CD8-positive, alpha-beta memory T cell (primary cell): ENCODE results near the gene MOB3B. TPM values are rescaled to one million over a fixed set of nuclear protein-coding genes. Genes with fewer than 3 reads are reported as not detected.

Source experiments
- CTCF ChIA-PET: fragments of 350-600 bp; sonication (Branson Sonifier 250); formaldehyde crosslinking; loops from one replicate; lab custom pipeline; 2021; ENCODE audit warnings: antibody characterized with exemption; lab: Charles Lee
- POLR2A ChIA-PET: fragments of 350-600 bp; sonication (Branson Sonifier 250); formaldehyde crosslinking; loops from one replicate; lab custom pipeline; 2021; ENCODE audit warnings: antibody characterized with exemption; lab: Charles Lee
- DNase-seq, 5 donors: peaks; one replicate each; pipeline versions ENCODE4 v3.0.0 to v3.0.0-alpha.2; 2020 to 2022; ENCODE audit warnings: mixed read lengths in 1 of 5
- H3K27ac ChIP-seq: one replicate; pipeline ENCODE4 v1.7.0; 2013; ENCODE audit warnings: low read depth, mild to moderate bottlenecking, low read length, moderate library complexity
- H3K27me3 ChIP-seq: 2 replicates; pipeline ENCODE4 v1.7.0; 2013; ENCODE audit warnings: low read length, mild to moderate bottlenecking; ENCODE audit not compliant: insufficient read depth, poor library complexity, severe bottlenecking
- H3K36me3 ChIP-seq: 2 replicates; pipeline ENCODE4 v1.7.0; 2013; ENCODE audit warnings: mild to moderate bottlenecking, low read length, moderate library complexity; ENCODE audit not compliant: insufficient read depth
- H3K4me1 ChIP-seq: 2 replicates; pipeline ENCODE4 v1.7.0; 2013; ENCODE audit warnings: mild to moderate bottlenecking, low read length, moderate library complexity; ENCODE audit not compliant: insufficient read depth
- H3K4me3 ChIP-seq: 2 replicates; pipeline ENCODE4 v1.7.0; 2013; ENCODE audit warnings: mild to moderate bottlenecking, low read length
- H3K9me3 ChIP-seq: 2 replicates; pipeline ENCODE4 v1.7.0; 2013; ENCODE audit warnings: mild to moderate bottlenecking, low read length
- H3K27ac Mint-ChIP-seq, 8 donors: one replicate each; pipeline ENCODE4 v1.8.0; 2020 to 2021; ENCODE audit warnings: mixed read lengths in 8 of 8, mild to moderate bottlenecking in 6 of 8, inconsistent platforms in 3 of 8, moderate library complexity in 3 of 8
- H3K27me3 Mint-ChIP-seq, 2 donors: one replicate each; pipeline ENCODE4 v1.8.0; 2020 to 2021; ENCODE audit warnings: mixed read lengths in 2 of 2, mild to moderate bottlenecking in 1 of 2, moderate library complexity in 1 of 2
- H3K36me3 Mint-ChIP-seq, 3 donors: one replicate each; pipeline ENCODE4 v1.8.0; 2020 to 2021; ENCODE audit warnings: mixed read lengths in 3 of 3, inconsistent platforms in 1 of 3, mild to moderate bottlenecking in 1 of 3
- H3K4me1 Mint-ChIP-seq, 3 donors: one replicate each; pipeline ENCODE4 v1.8.0; 2020 to 2021; ENCODE audit warnings: mixed read lengths in 3 of 3, inconsistent platforms in 1 of 3, mild to moderate bottlenecking in 1 of 3
- H3K4me3 Mint-ChIP-seq, 7 donors: one replicate each; pipeline ENCODE4 v1.8.0; 2020 to 2021; ENCODE audit warnings: mixed read lengths in 7 of 7, mild to moderate bottlenecking in 6 of 7, moderate library complexity in 4 of 7, inconsistent platforms in 2 of 7
- H3K9me3 Mint-ChIP-seq, 5 donors: one replicate each; pipeline ENCODE4 v1.8.0; 2020 to 2022; ENCODE audit warnings: mixed read lengths in 5 of 5, mild to moderate bottlenecking in 3 of 5, moderate library complexity in 2 of 5, inconsistent platforms in 1 of 5
- polyA plus RNA-seq: library from polyadenylated mRNA; unstranded; fragments of 300-500 nt; fragmentation: Illumina TruSeq; gene quantifications from one replicate; pipeline ENCODE4 v1.2.3, GENCODE V29; 2021
- total RNA-seq, 2 experiments: library from RNA; stranded (reverse); gene quantifications; one replicate each; pipeline ENCODE4 v1.2.3, GENCODE V29; 2021

Gene MOB3B
- total and polyA plus RNA-seq, 3 experiments from 2014 or later = 0.07 to 0.29 (median 0.20) TPM

- H3K4me1 ChIP-seq = no peaks in the 10 kb centered on the region
- no peaks in the 10 kb centered on the region for H3K9me3 ChIP-seq
- no peak for DNase-seq
- no peaks in the 10 kb centered on the region for H3K4me1 Mint-ChIP-seq
- no peaks in the 10 kb centered on the region for H3K27me3 ChIP-seq
- ChIA-PET CTCF (interaction anchor here (1.4 kb wide), 1 partner anchor 9 kb away, joined by 4 read pairs; no protein-coding TSS in a partner anchor), POLR2A (no interaction called here)
- H3K27me3 Mint-ChIP-seq = no peaks in the 10 kb centered on the region
- no peak overlapping the region for H3K4me3 Mint-ChIP-seq
- H3K27ac ChIP-seq = no peak overlapping the region
- no peaks in the 10 kb centered on the region for H3K36me3 Mint-ChIP-seq
- H3K4me3 ChIP-seq = no peak overlapping the region
- H3K27ac Mint-ChIP-seq = no peak overlapping the region
- H3K36me3 ChIP-seq = no peaks in the 10 kb centered on the region
- no peaks in the 10 kb centered on the region for H3K9me3 Mint-ChIP-seq
Measured at GRCh38 chr9:27341545-27342294, 187.9 kb downstream of the MOB3B start.

GRCh38 chr9:27340961-27341511 lies 188.6 kb downstream of the MOB3B start:
- ChIA-PET POLR2A (no interaction called here), CTCF (interaction anchor here (1.4 kb wide), 1 partner anchor 8 kb away, joined by 4 read pairs; no protein-coding TSS in a partner anchor)
- H3K36me3 Mint-ChIP-seq = no peaks in the 10 kb centered on the region

GRCh38 chr9:27340285-27340674 lies 189.3 kb downstream of the MOB3B start:
- no peaks in the 10 kb centered on the region for H3K4me1 Mint-ChIP-seq
- Histone ChIP-seq H3K4me3 (no peak overlapping the region), H3K27me3 (no peaks in the 10 kb centered on the region), H3K4me1 (no peaks in the 10 kb centered on the region), H3K36me3 (no peaks in the 10 kb centered on the region), H3K27ac (no peak overlapping the region), H3K9me3 (no peaks in the 10 kb centered on the region)
- no peak overlapping the region for H3K27ac Mint-ChIP-seq
- ChIA-PET POLR2A (no interaction called here), CTCF (no interaction called here)
- H3K27me3 Mint-ChIP-seq = no peaks in the 10 kb centered on the region
- no peaks in the 10 kb centered on the region for H3K36me3 Mint-ChIP-seq
- no peaks in the 10 kb centered on the region for H3K9me3 Mint-ChIP-seq
- DNase-seq = no peak
- no peak overlapping the region for H3K4me3 Mint-ChIP-seq

More at GRCh38 chr9:27340961-27341511, 188.6 kb downstream of the MOB3B start:
- H3K27ac Mint-ChIP-seq = no peak overlapping the region
- H3K4me1 ChIP-seq = no peaks in the 10 kb centered on the region
- H3K27ac ChIP-seq = no peak overlapping the region
- no peaks in the 10 kb centered on the region for H3K36me3 ChIP-seq
- H3K9me3 ChIP-seq = no peaks in the 10 kb centered on the region
- no peaks in the 10 kb centered on the region for H3K4me1 Mint-ChIP-seq
- H3K27me3 ChIP-seq = no peaks in the 10 kb centered on the region
- no peaks in the 10 kb centered on the region for H3K9me3 Mint-ChIP-seq
- H3K4me3 Mint-ChIP-seq = no peak overlapping the region
- no peaks in the 10 kb centered on the region for H3K27me3 Mint-ChIP-seq
- H3K4me3 ChIP-seq = no peak overlapping the region
- no peak for DNase-seq

- no peak overlapping the region for H3K27ac ChIP-seq
- Mint-ChIP-seq H3K9me3 (no peaks in the 10 kb centered on the region), H3K27ac (no peak overlapping the region), H3K36me3 (no peaks in the 10 kb centered on the region), H3K4me3 (no peak overlapping the region), H3K27me3 (no peaks in the 10 kb centered on the region), H3K4me1 (no peaks in the 10 kb centered on the region)
- no peak for DNase-seq
- CTCF ChIA-PET = no interaction called here
- H3K4me3 ChIP-seq = no peak overlapping the region
- H3K27me3 ChIP-seq = no peaks in the 10 kb centered on the region
- POLR2A ChIA-PET = no interaction called here
- H3K36me3 ChIP-seq = no peaks in the 10 kb centered on the region
- H3K4me1 ChIP-seq = no peaks in the 10 kb centered on the region
- no peaks in the 10 kb centered on the region for H3K9me3 ChIP-seq
Measured at GRCh38 chr9:27339661-27340284, 189.8 kb downstream of the MOB3B start.

GRCh38 chr9:27338527-27338903 lies 191.1 kb downstream of the MOB3B start:
- H3K36me3 Mint-ChIP-seq = no peaks in the 10 kb centered on the region
- CTCF ChIA-PET = interaction anchor here (0.6 kb wide), 1 partner anchor 12 kb away, joined by 3 read pairs; no protein-coding TSS in a partner anchor

GRCh38 chr9:27337833-27338526 lies 191.6 kb downstream of the MOB3B start:
- H3K4me1 Mint-ChIP-seq = no peaks in the 10 kb centered on the region
- H3K9me3 Mint-ChIP-seq = no peaks in the 10 kb centered on the region
- Histone ChIP-seq H3K9me3 (no peaks in the 10 kb centered on the region), H3K27ac (no peak overlapping the region), H3K27me3 (no peaks in the 10 kb centered on the region), H3K4me3 (no peak overlapping the region), H3K36me3 (no peaks in the 10 kb centered on the region), H3K4me1 (peaks cover 4% of the 10 kb centered on the region)
- CTCF ChIA-PET = interaction anchor here (0.6 to 0.7 kb wide), 2 partner anchors 13 to 188 kb away, joined by 3 read pairs; no protein-coding TSS in a partner anchor
- no peaks in the 10 kb centered on the region for H3K27me3 Mint-ChIP-seq
- no peak for DNase-seq
- H3K36me3 Mint-ChIP-seq = no peaks in the 10 kb centered on the region
- no peak overlapping the region for H3K27ac Mint-ChIP-seq
- POLR2A ChIA-PET = no interaction called here
- H3K4me3 Mint-ChIP-seq = no peak overlapping the region

More at GRCh38 chr9:27338527-27338903, 191.1 kb downstream of the MOB3B start:
- Histone ChIP-seq H3K27ac (no peak overlapping the region), H3K4me3 (no peak overlapping the region), H3K27me3 (no peaks in the 10 kb centered on the region), H3K4me1 (peaks cover 1% of the 10 kb centered on the region), H3K9me3 (no peaks in the 10 kb centered on the region), H3K36me3 (no peaks in the 10 kb centered on the region)
- DNase-seq = no peak
- POLR2A ChIA-PET = no interaction called here
- H3K27ac Mint-ChIP-seq = no peak overlapping the region
- H3K4me1 Mint-ChIP-seq = no peaks in the 10 kb centered on the region
- H3K27me3 Mint-ChIP-seq = no peaks in the 10 kb centered on the region
- H3K9me3 Mint-ChIP-seq = no peaks in the 10 kb centered on the region
- H3K4me3 Mint-ChIP-seq = no peak overlapping the region

GRCh38 chr9:27337236-27337635 lies 192.4 kb downstream of the MOB3B start:
- Mint-ChIP-seq H3K4me1 (no peaks in the 10 kb centered on the region), H3K27ac (no peak overlapping the region), H3K36me3 (no peaks in the 10 kb centered on the region), H3K27me3 (no peaks in the 10 kb centered on the region), H3K9me3 (no peaks in the 10 kb centered on the region), H3K4me3 (no peak overlapping the region)
- Histone ChIP-seq H3K27me3 (no peaks in the 10 kb centered on the region), H3K36me3 (no peaks in the 10 kb centered on the region), H3K4me1 (peaks cover 4% of the 10 kb centered on the region), H3K4me3 (no peak overlapping the region), H3K9me3 (no peaks in the 10 kb centered on the region), H3K27ac (no peak overlapping the region)
- ChIA-PET CTCF (no interaction called here), POLR2A (no interaction called here)
- no peak for DNase-seq

- ChIA-PET CTCF (interaction anchor here (1.6 kb wide), 1 partner anchor 193 kb away, joined by 6 read pairs; the partner anchor contains the start of gene MOB3B), POLR2A (no interaction called here)
- Histone ChIP-seq H3K27me3 (no peaks in the 10 kb centered on the region), H3K27ac (no peak overlapping the region), H3K4me3 (no peak overlapping the region), H3K36me3 (no peaks in the 10 kb centered on the region), H3K4me1 (peaks cover 4% of the 10 kb centered on the region), H3K9me3 (no peaks in the 10 kb centered on the region)
- Mint-ChIP-seq H3K27ac (no peak overlapping the region), H3K4me1 (no peaks in the 10 kb centered on the region), H3K27me3 (no peaks in the 10 kb centered on the region), H3K36me3 (no peaks in the 10 kb centered on the region), H3K9me3 (no peaks in the 10 kb centered on the region), H3K4me3 (no peak overlapping the region)
- DNase-seq = no peak
Measured at GRCh38 chr9:27336829-27337228, 192.8 kb downstream of the MOB3B start.
